ENCODE data around the gene CTRB2. TPM values are rescaled to one million over a fixed set of nuclear protein-coding genes. Genes with fewer than 3 reads are reported as not detected.

The CTRB2 gene
- total RNA-seq = not detected

GRCh38 chr16:75206749-75207451 lies at the start of gene CTRB2:
CTRB2 (minus strand) TSS chr16:75207161; CDS start chr16:75207141, 20 bp downstream.
- Mint-ChIP-seq H3K9me3 (no peaks in the 10 kb centered on the region), H3K36me3 (no peaks in the 10 kb centered on the region), H3K27ac (no peak within 1 kb of the TSS)
- ATAC-seq (no peak), DNase-seq (ENCODE audit: low spot score in 2 of 2) (no peak)

GRCh38 chr16:75256059-75256571 lies 49.2 kb upstream of the CTRB2 start:
- no peak for ATAC-seq
- H3K9me3 Mint-ChIP-seq = no peaks in the 10 kb centered on the region
- H3K36me3 Mint-ChIP-seq = no peaks in the 10 kb centered on the region
- no peak for DNase-seq (ENCODE audit: low spot score in 2 of 2)
- no peak overlapping the region for H3K27ac Mint-ChIP-seq

GRCh38 chr16:75254359-75254837 lies 47.4 kb upstream of the CTRB2 start:
- no peaks in the 10 kb centered on the region for H3K9me3 Mint-ChIP-seq
- ATAC-seq = no peak
- H3K27ac Mint-ChIP-seq = no peak overlapping the region
- no peaks in the 10 kb centered on the region for H3K36me3 Mint-ChIP-seq
- DNase-seq (ENCODE audit: low spot score in 2 of 2) = no peak

GRCh38 chr16:75252946-75253911 lies 46.3 kb upstream of the CTRB2 start:
- DNase-seq (ENCODE audit: low spot score in 2 of 2) (no peak), ATAC-seq (no peak)
- Mint-ChIP-seq H3K36me3 (no peaks in the 10 kb centered on the region), H3K27ac (no peak overlapping the region), H3K9me3 (no peaks in the 10 kb centered on the region)

GRCh38 chr16:75252049-75252864 lies 45.3 kb upstream of the CTRB2 start:
- Mint-ChIP-seq H3K27ac (no peak overlapping the region), H3K9me3 (no peaks in the 10 kb centered on the region), H3K36me3 (no peaks in the 10 kb centered on the region)
- DNase-seq (ENCODE audit: low spot score in 2 of 2) (no peak), ATAC-seq (peak in 1 of 2 donors; percentile 3)

- H3K36me3 Mint-ChIP-seq = no peaks in the 10 kb centered on the region
- DNase-seq (ENCODE audit: low spot score in 2 of 2) = no peak
- ATAC-seq = peak; percentile 34 to 65
- H3K27ac Mint-ChIP-seq = no peak within 1 kb of the TSS
- H3K9me3 Mint-ChIP-seq = no peaks in the 10 kb centered on the region
These were observed 44.5 kb upstream of the CTRB2 start, which contains the start of gene BCAR1 for GRCh38 chr16:75251280-75252048. BCAR1 (minus strand) TSS chr16:75251624; CDS start chr16:75251482, 142 bp downstream.

- ATAC-seq (peak; percentile 21 to 40), DNase-seq (ENCODE audit: low spot score in 2 of 2) (no peak)
- H3K27ac Mint-ChIP-seq = no peak overlapping the region
- no peaks in the 10 kb centered on the region for H3K9me3 Mint-ChIP-seq
- H3K36me3 Mint-ChIP-seq = no peaks in the 10 kb centered on the region
These were observed 43.9 kb upstream of the CTRB2 start for GRCh38 chr16:75250809-75251279.

GRCh38 chr16:75250089-75250808 lies 43.3 kb upstream of the CTRB2 start:
- no peak for ATAC-seq
- no peak for DNase-seq (ENCODE audit: low spot score in 2 of 2)
- Mint-ChIP-seq H3K9me3 (no peaks in the 10 kb centered on the region), H3K36me3 (no peaks in the 10 kb centered on the region), H3K27ac (no peak overlapping the region)

- Mint-ChIP-seq H3K36me3 (no peaks in the 10 kb centered on the region), H3K27ac (no peak overlapping the region), H3K9me3 (no peaks in the 10 kb centered on the region)
- DNase-seq (ENCODE audit: low spot score in 2 of 2) = no peak
- no peak for ATAC-seq
These were observed 42.5 kb upstream of the CTRB2 start for GRCh38 chr16:75249441-75249840.

GRCh38 chr16:75248536-75249380 lies 41.8 kb upstream of the CTRB2 start:
- Mint-ChIP-seq H3K9me3 (no peaks in the 10 kb centered on the region), H3K36me3 (no peaks in the 10 kb centered on the region), H3K27ac (no peak overlapping the region)
- no peak for DNase-seq (ENCODE audit: low spot score in 2 of 2)
- no peak for ATAC-seq

- DNase-seq (ENCODE audit: low spot score in 2 of 2) (no peak), ATAC-seq (no peak)
- H3K36me3 Mint-ChIP-seq = no peaks in the 10 kb centered on the region
- no peak overlapping the region for H3K27ac Mint-ChIP-seq
- H3K9me3 Mint-ChIP-seq = no peaks in the 10 kb centered on the region
These were observed 41.2 kb upstream of the CTRB2 start for GRCh38 chr16:75248142-75248535.

- H3K9me3 Mint-ChIP-seq = no peaks in the 10 kb centered on the region
- ATAC-seq = no peak
These were observed 40.3 kb upstream of the CTRB2 start for GRCh38 chr16:75247249-75247648.

GRCh38 chr16:75246504-75247205 lies 39.7 kb upstream of the CTRB2 start:
- no peaks in the 10 kb centered on the region for H3K36me3 Mint-ChIP-seq
- ATAC-seq = no peak

More at GRCh38 chr16:75247249-75247648, 40.3 kb upstream of the CTRB2 start:
- no peak overlapping the region for H3K27ac Mint-ChIP-seq
- no peaks in the 10 kb centered on the region for H3K36me3 Mint-ChIP-seq
- DNase-seq (ENCODE audit: low spot score in 2 of 2) = no peak

More at GRCh38 chr16:75246504-75247205, 39.7 kb upstream of the CTRB2 start:
- DNase-seq (ENCODE audit: low spot score in 2 of 2) = no peak
- Mint-ChIP-seq H3K27ac (no peak overlapping the region), H3K9me3 (no peaks in the 10 kb centered on the region)

All from activated naive CD4-positive, alpha-beta T cell treated with anti-CD3 and anti-CD28 coated beads, Interleukin-2, amount 50 U/mL, for 72 hours (primary cell).